Activated CD4-positive, alpha-beta memory T cell treated with anti-CD3 and anti-CD28 coated beads, Interleukin-2, amount 10 ng/mL, durations not matched to agents 7 days and 5 days (primary cell): ENCODE results near the gene TRIM37. TPM values are rescaled to one million over a fixed set of nuclear protein-coding genes. Genes with fewer than 3 reads are reported as not detected.

Experiments
- CTCF ChIA-PET: fragments of 350-600 bp; sonication (Branson Sonifier 250); formaldehyde crosslinking; loops from one replicate; lab custom pipeline; 2021; ENCODE audit warnings: antibody characterized with exemption, inconsistent platforms; lab: Charles Lee
- POLR2A ChIA-PET: fragments of 350-600 bp; sonication (Branson Sonifier 250); formaldehyde crosslinking; loops from one replicate; lab custom pipeline; 2021; ENCODE audit warnings: antibody characterized with exemption; lab: Charles Lee
- DNase-seq: peaks from one replicate; pipeline ENCODE4 v3.0.0-alpha.2; 2020
- H3K27ac Mint-ChIP-seq: one replicate; pipeline ENCODE4 v1.8.0; 2021; ENCODE audit warnings: mild to moderate bottlenecking, mixed read lengths
- H3K27me3 Mint-ChIP-seq: one replicate; pipeline ENCODE4 v1.8.0; 2021; ENCODE audit warnings: mixed read lengths
- H3K36me3 Mint-ChIP-seq: one replicate; pipeline ENCODE4 v1.8.0; 2021; ENCODE audit warnings: low read depth, mixed read lengths
- H3K4me1 Mint-ChIP-seq: one replicate; pipeline ENCODE4 v1.8.0; 2021; ENCODE audit warnings: mixed read lengths
- H3K4me3 Mint-ChIP-seq: one replicate; pipeline ENCODE4 v1.8.0; 2021; ENCODE audit warnings: mild to moderate bottlenecking, mixed read lengths
- H3K9me3 Mint-ChIP-seq: one replicate; pipeline ENCODE4 v1.8.0; 2021; ENCODE audit warnings: mixed read lengths
- total RNA-seq, 2 experiments: library from RNA; stranded (reverse); gene quantifications; one replicate each; pipeline ENCODE4 v1.2.3, GENCODE V29; 2021

Gene TRIM37
- total RNA-seq, 2 experiments from 2014 or later = 23.7 to 24.5 TPM

GRCh38 chr17:58947824-58948223, 158.9 kb downstream of the TRIM37 start:
- DNase-seq = no peak
- CTCF ChIA-PET = no interaction called here
- Mint-ChIP-seq H3K4me3 (no peak overlapping the region), H3K27ac (no peak overlapping the region), H3K27me3 (peaks cover 17% of the 10 kb centered on the region), H3K9me3 (peaks cover 24% of the 10 kb centered on the region), H3K4me1 (no peaks in the 10 kb centered on the region), H3K36me3 (peaks cover 8% of the 10 kb centered on the region)
- POLR2A ChIA-PET = no interaction called here

GRCh38 chr17:58947411-58947810, 159.3 kb downstream of the TRIM37 start:
- Mint-ChIP-seq H3K4me3 (no peak overlapping the region), H3K27me3 (peaks cover 17% of the 10 kb centered on the region), H3K27ac (no peak overlapping the region), H3K4me1 (no peaks in the 10 kb centered on the region), H3K36me3 (peaks cover 8% of the 10 kb centered on the region), H3K9me3 (peaks cover 24% of the 10 kb centered on the region)
- ChIA-PET POLR2A (no interaction called here), CTCF (no interaction called here)
- no peak for DNase-seq

- POLR2A ChIA-PET = no interaction called here
- Mint-ChIP-seq H3K9me3 (peaks cover 6% of the 10 kb centered on the region), H3K4me1 (no peaks in the 10 kb centered on the region), H3K36me3 (no peaks in the 10 kb centered on the region), H3K27ac (no peak overlapping the region), H3K4me3 (no peak overlapping the region), H3K27me3 (peaks cover 18% of the 10 kb centered on the region)
- no peak for DNase-seq
- CTCF ChIA-PET = no interaction called here
These were observed 162.5 kb downstream of the TRIM37 start for GRCh38 chr17:58944166-58944565.

GRCh38 chr17:58936295-58936694, 170.4 kb downstream of the TRIM37 start:
- Mint-ChIP-seq H3K4me1 (no peaks in the 10 kb centered on the region), H3K27me3 (peaks cover 8% of the 10 kb centered on the region), H3K27ac (no peak overlapping the region), H3K9me3 (no peaks in the 10 kb centered on the region), H3K4me3 (no peak overlapping the region), H3K36me3 (no peaks in the 10 kb centered on the region)
- ChIA-PET CTCF (no interaction called here), POLR2A (interaction anchor here (0.7 kb wide), 1 partner anchor 579 kb away, joined by 3 read pairs; no protein-coding TSS in a partner anchor)
- DNase-seq = no peak

GRCh38 chr17:58932956-58933355, 173.7 kb downstream of the TRIM37 start:
- Mint-ChIP-seq H3K9me3 (no peaks in the 10 kb centered on the region), H3K27me3 (peaks cover 9% of the 10 kb centered on the region), H3K36me3 (no peaks in the 10 kb centered on the region), H3K4me3 (no peak overlapping the region), H3K27ac (no peak overlapping the region), H3K4me1 (no peaks in the 10 kb centered on the region)
- ChIA-PET CTCF (interaction anchor here (1.0 kb wide), 1 partner anchor 10 kb away, joined by 5 read pairs; no protein-coding TSS in a partner anchor), POLR2A (no interaction called here)
- no peak for DNase-seq

Other genes starting within 250 kb of the TRIM37 start
- 100 to 1,000 TPM in 1 of 2 experiments, 10 to 100 TPM in 1; 88.1 to 101 TPM for gene SKA2, start 48.3 kb upstream of the TRIM37 start, total RNA-seq
- gene PRR11, start 48.9 kb upstream of the TRIM37 start, total RNA-seq = 10 to 100 TPM; 68.2 to 70.6 TPM
- gene SMG8, start 103.2 kb upstream of the TRIM37 start, total RNA-seq = 10 to 100 TPM; 15.3 to 16.2 TPM
- 1 to 10 TPM; 4.7 to 4.8 TPM for gene GDPD1, start 113.6 kb upstream of the TRIM37 start, total RNA-seq
- gene YPEL2, start 224.8 kb upstream of the TRIM37 start, total RNA-seq = 10 to 100 TPM; 17.1 to 18.4 TPM